ENCODE data around the gene NCOA3.
A peak's percentile ranks its signal among the peaks of the same experiment; 100 is the strongest.
"Not testable (repeated sequence)": the region's sequence is repeated elsewhere in the genome, so short reads cannot be mapped to it uniquely, and the experiment has no call there.

Gene NCOA3

GRCh38 chr20:47535994-47536393 is 34.3 kb downstream of the NCOA3 start:
- DNase-seq (ENCODE audit: low read depth), result no peak

- DNase-seq (ENCODE audit: low read depth), result no peak
Observed at GRCh38 chr20:47540443-47541354, 39.0 kb downstream of the NCOA3 start.

- DNase-seq (ENCODE audit: low read depth), result no peak
Observed at GRCh38 chr20:47541355-47541922, 39.8 kb downstream of the NCOA3 start.

GRCh38 chr20:47543006-47543431 is 41.3 kb downstream of the NCOA3 start:
- peak; percentile 13 for DNase-seq (ENCODE audit: low read depth)

GRCh38 chr20:47544240-47544639 is 42.6 kb downstream of the NCOA3 start:
- no peak for DNase-seq (ENCODE audit: low read depth)

- DNase-seq (ENCODE audit: low read depth), result no peak
Observed at GRCh38 chr20:47544852-47545251, 43.2 kb downstream of the NCOA3 start.

- no peak for DNase-seq (ENCODE audit: low read depth)
Observed at GRCh38 chr20:47545499-47545898, 43.8 kb downstream of the NCOA3 start.

GRCh38 chr20:47546184-47547033 is 44.7 kb downstream of the NCOA3 start:
- DNase-seq (ENCODE audit: low read depth), result peak; percentile 44

GRCh38 chr20:47547034-47547387 is 45.3 kb downstream of the NCOA3 start:
- no peak for DNase-seq (ENCODE audit: low read depth)

GRCh38 chr20:47549671-47550070 is 48.0 kb downstream of the NCOA3 start:
- no peak for DNase-seq (ENCODE audit: low read depth)

- DNase-seq (ENCODE audit: low read depth), result no peak
Observed at GRCh38 chr20:47551222-47551621, 49.5 kb downstream of the NCOA3 start.

- DNase-seq (ENCODE audit: low read depth), result no peak
Observed at GRCh38 chr20:47551841-47552240, 50.2 kb downstream of the NCOA3 start.

- DNase-seq (ENCODE audit: low read depth), result no peak
Observed at GRCh38 chr20:47552996-47553395, 51.3 kb downstream of the NCOA3 start.

GRCh38 chr20:47553594-47554235 is 52.0 kb downstream of the NCOA3 start:
- DNase-seq (ENCODE audit: low read depth), result not testable (repeated sequence)

- DNase-seq (ENCODE audit: low read depth), result not testable (repeated sequence)
Observed at GRCh38 chr20:47554283-47554682, 52.6 kb downstream of the NCOA3 start.

- no peak for DNase-seq (ENCODE audit: low read depth)
Observed at GRCh38 chr20:47557218-47557617, 55.5 kb downstream of the NCOA3 start.

GRCh38 chr20:47557791-47558190 is 56.1 kb downstream of the NCOA3 start:
- DNase-seq (ENCODE audit: low read depth), result no peak

- DNase-seq (ENCODE audit: low read depth), result no peak
Observed at GRCh38 chr20:47558295-47559066, 56.8 kb downstream of the NCOA3 start.

- no peak for DNase-seq (ENCODE audit: low read depth)
Observed at GRCh38 chr20:47559141-47559540, 57.5 kb downstream of the NCOA3 start.

- peak; percentile 64 for DNase-seq (ENCODE audit: low read depth)
Observed at GRCh38 chr20:47561180-47561579, 59.5 kb downstream of the NCOA3 start.

Measured in stromal cell of bone marrow (primary cell).